ENCODE results near the gene WNK1.
"Not testable (repeated sequence)": the region's sequence is repeated elsewhere in the genome, so short reads cannot be mapped to it uniquely, and the experiment has no call there.

Gene WNK1

GRCh38 chr12:751999-752694 lies at the start of gene WNK1:
Gene WNK1 (plus strand): TSS chr12:752579. CDS start chr12:753566, 987 bp downstream.
- peak; percentile 95 for DNase-seq

- no peak for DNase-seq
These were observed 47.7 kb upstream of the WNK1 start for GRCh38 chr12:704516-705242.

GRCh38 chr12:708084-708483 lies 44.3 kb upstream of the WNK1 start:
- not testable (repeated sequence) for DNase-seq

- no peak for DNase-seq
These were observed 42.8 kb upstream of the WNK1 start for GRCh38 chr12:709455-710020.

GRCh38 chr12:712172-712863 lies 40.1 kb upstream of the WNK1 start:
- DNase-seq: no peak

- peak; percentile 20 for DNase-seq
These were observed 39.0 kb upstream of the WNK1 start for GRCh38 chr12:713281-713875.

GRCh38 chr12:716506-716905 lies 35.9 kb upstream of the WNK1 start:
- DNase-seq: peak; percentile 23

DNA sequence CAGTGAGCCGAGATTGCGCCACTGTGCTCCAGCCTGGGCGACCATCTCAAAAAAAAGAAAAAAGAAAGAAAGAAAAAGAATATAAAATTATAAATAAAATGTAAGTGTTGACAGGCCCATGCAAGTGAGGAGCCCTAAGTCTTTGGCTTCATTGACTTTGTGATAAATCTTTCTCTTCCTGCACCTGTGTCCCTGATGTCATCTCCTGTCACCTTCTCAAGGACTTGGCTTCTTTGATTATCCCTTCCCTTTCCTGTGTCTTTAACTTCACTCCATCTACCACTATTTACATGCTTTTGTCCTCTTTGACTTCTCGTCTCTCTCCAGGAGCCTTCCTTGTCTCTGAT lies 33.6 kb upstream of the WNK1 start:
- no peak for DNase-seq

GRCh38 chr12:720231-720941 lies 32.0 kb upstream of the WNK1 start:
- DNase-seq: no peak

DNA sequence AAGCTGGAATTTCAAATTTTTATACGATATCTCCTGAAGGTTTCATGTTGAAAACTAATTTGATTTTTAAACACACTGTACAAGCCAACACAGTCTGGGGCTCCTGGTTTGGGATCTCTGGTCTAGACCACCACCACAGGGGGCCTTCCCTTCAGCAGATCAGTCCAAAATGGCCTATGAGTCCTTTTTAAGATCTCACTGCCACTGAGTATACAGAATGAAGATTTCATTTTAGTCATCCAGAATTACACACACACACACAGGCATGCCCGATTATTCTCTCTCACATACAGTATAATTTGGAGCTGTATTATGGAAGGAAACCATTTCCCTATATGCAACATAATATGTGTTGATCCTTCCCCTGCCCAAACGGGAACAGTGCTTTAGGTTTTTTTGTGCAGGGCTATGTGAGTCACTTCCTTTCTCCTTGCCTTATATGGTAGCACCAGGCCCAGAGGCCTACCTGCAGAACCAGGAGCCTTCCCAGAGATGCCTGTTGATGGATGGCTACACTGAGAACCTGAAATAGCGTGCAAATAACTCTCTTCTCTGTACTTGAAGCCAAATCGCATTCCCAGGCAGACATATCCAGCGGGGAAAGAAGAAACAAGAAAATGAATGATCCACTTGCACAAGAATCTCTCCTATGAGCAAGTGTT lies 28.1 kb upstream of the WNK1 start:
- DNase-seq: peak; percentile 5

GRCh38 chr12:725076-725475 lies 27.3 kb upstream of the WNK1 start:
- DNase-seq: no peak

DNA sequence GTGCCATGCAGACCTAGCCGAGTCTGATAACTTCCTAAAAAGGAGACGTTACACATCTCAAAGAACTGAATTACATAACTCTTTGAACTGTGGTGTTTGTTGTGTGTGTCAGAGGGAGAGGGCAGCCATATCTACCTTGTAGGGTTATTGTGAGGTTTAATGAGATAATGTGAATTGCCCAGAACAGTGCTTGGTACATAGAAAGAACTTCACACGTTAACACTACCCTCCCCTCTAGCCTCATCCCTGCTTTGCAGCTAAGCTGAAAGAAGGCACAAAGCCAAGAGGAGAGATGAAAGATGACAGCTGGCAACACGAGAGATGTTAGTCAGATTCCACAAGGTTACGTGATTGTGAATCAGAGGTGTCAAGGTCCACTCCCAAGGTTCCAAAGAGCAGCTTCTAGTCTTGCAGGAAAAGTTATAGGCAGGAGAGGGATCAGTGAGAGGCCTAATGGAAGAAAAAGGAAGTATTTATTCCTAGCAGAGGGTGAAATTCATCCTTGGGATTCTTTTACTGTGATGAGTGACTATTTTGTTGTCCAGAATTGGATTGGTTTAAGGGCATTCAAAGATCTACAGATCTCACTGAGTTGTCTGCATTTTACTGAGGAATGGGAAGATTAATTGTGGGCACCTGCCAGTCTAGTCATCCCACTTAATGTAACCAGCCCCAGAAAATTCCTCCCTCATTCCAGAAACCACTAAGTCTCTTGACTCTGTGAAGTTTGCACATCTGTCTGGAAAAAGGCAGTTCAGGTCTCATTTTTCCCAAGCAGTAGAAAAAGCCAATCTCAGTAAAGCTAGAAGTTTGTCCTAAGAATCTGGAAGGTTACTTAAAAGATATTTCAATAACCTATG lies 25.9 kb upstream of the WNK1 start:
- DNase-seq: no peak

- DNase-seq: no peak
These were observed 25.1 kb upstream of the WNK1 start for GRCh38 chr12:727321-727720.

DNA sequence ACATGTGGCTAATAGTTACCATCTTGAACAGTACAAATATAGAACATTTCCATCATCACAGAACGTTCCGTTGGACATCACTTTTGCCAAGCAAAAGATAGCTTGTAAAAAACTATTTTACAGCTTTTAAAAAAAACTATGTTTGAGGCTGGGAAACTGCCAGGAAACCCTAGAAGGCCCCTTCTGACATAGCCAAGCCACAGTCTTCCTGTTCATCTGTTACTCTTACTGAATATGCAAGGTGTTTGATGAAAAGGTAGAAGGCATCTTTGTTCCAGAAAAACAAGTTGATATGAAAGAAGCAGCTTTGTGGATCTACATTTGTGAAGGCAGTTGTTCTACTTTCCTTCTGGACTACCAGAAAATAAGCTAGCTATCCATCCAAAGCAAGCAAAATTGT lies 23.6 kb upstream of the WNK1 start:
- no peak for DNase-seq

- no peak for DNase-seq
These were observed 23.2 kb upstream of the WNK1 start for GRCh38 chr12:729221-729620.

GRCh38 chr12:730550-730949 lies 21.8 kb upstream of the WNK1 start:
- no peak for DNase-seq

GRCh38 chr12:737122-737739 lies 15.1 kb upstream of the WNK1 start:
- no peak for DNase-seq

GRCh38 chr12:738712-739111 lies 13.7 kb upstream of the WNK1 start:
- DNase-seq: no peak

GRCh38 chr12:739349-739748 lies 13.0 kb upstream of the WNK1 start:
- no peak for DNase-seq

DNA sequence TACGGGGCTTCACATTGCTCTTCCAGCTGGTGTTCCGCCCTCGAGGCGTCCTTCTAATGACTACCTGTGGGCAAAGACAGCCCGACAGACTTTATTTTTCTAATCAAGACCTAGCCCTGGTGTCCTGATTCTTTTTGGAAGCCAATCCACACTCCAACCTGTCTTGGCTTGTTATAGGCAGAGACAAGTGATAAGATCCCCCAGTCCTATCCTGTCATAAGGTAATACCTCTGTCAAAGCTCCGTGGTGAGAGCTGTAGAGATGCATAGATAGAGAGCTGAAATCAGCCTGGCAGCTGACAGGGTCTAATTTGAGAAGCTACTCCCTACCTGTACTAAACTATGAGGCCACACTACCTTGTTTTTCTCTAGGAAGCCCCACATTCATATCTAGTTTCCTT lies 11.5 kb upstream of the WNK1 start:
- DNase-seq: no peak
